ENCODE results near the gene HOXD10. TPM values are rescaled to one million over a fixed set of nuclear protein-coding genes. Genes with fewer than 3 reads are reported as not detected.
A peak's percentile ranks its signal among the peaks of the same experiment; 100 is the strongest.

HOXD10 gene
- total and polyA plus RNA-seq, 5 donors from 2014 or later, result not detected

- peak in 1 of 2 donors; percentile 23 for ATAC-seq (ENCODE audit: low read depth in 2 of 2)
- no peaks in the 10 kb centered on the region for H3K36me3 Mint-ChIP-seq
- Histone ChIP-seq H3K9me3 (ENCODE audit: control insufficient read depth in 2 of 2, low read length in 2 of 2) (peaks cover 6 to 16% of the 10 kb centered on the region in 2 experiments), H3K27ac (ENCODE audit: insufficient read depth, low read length, poor library complexity, severe bottlenecking) (no peak overlapping the region), H3K27me3 (ENCODE audit: control insufficient read depth, insufficient read depth, low read length) (peaks cover 64% of the 10 kb centered on the region), H3K4me1 (ENCODE audit: control insufficient read depth, insufficient read depth, low read length, poor library complexity, severe bottlenecking) (peaks cover 39% of the 10 kb centered on the region), H3K36me3 (ENCODE audit: control insufficient read depth, insufficient read depth, low read length) (no peaks in the 10 kb centered on the region), H3K4me3 (ENCODE audit: low read depth, low read length) (peak overlapping the region; percentile 30)
- peak overlapping the region in 1 of 3 donors; percentile 18 for H3K27ac Mint-ChIP-seq
- peaks cover 11 to 43% (median 25%) of the 10 kb centered on the region in 4 donors for H3K4me1 Mint-ChIP-seq
- H3K27me3 Mint-ChIP-seq, result peaks cover 88% of the 10 kb centered on the region
- peak overlapping the region; percentile 69 to 84 (median 75) for H3K4me3 Mint-ChIP-seq
- H3K9me3 Mint-ChIP-seq, result peaks cover 0 to 23% (median 2%) of the 10 kb centered on the region in 7 donors
- peak in 1 of 3 donors; percentile 10 for DNase-seq
Observed at GRCh38 chr2:176130147-176130956, 13.8 kb downstream of the HOXD10 start.

- Mint-ChIP-seq H3K36me3 (no peaks in the 10 kb centered on the region), H3K27ac (peak overlapping the region in 2 of 3 donors; percentile 18 to 83), H3K4me1 (peaks cover 11 to 52% (median 29%) of the 10 kb centered on the region in 4 donors), H3K27me3 (peaks cover 88% of the 10 kb centered on the region), H3K9me3 (peaks cover 0 to 21% (median 2%) of the 10 kb centered on the region in 7 donors), H3K4me3 (peak overlapping the region; percentile 69 to 84 (median 75))
- Histone ChIP-seq H3K27ac (ENCODE audit: insufficient read depth, low read length, poor library complexity, severe bottlenecking) (no peak overlapping the region), H3K9me3 (ENCODE audit: control insufficient read depth in 2 of 2, low read length in 2 of 2) (peaks cover 6 to 21% of the 10 kb centered on the region in 2 experiments), H3K4me3 (ENCODE audit: low read depth, low read length) (peak overlapping the region; percentile 30), H3K27me3 (ENCODE audit: control insufficient read depth, insufficient read depth, low read length) (peaks cover 64% of the 10 kb centered on the region), H3K4me1 (ENCODE audit: control insufficient read depth, insufficient read depth, low read length, poor library complexity, severe bottlenecking) (peaks cover 44% of the 10 kb centered on the region), H3K36me3 (ENCODE audit: control insufficient read depth, insufficient read depth, low read length) (no peaks in the 10 kb centered on the region)
- DNase-seq (no peak), ATAC-seq (ENCODE audit: low read depth in 2 of 2) (no peak)
Observed at GRCh38 chr2:176130957-176131847, 14.6 kb downstream of the HOXD10 start.

- Mint-ChIP-seq H3K4me3 (peak overlapping the region in 3 of 4 donors; percentile 69 to 89 (median 83)), H3K36me3 (no peaks in the 10 kb centered on the region), H3K4me1 (peaks cover 10 to 54% (median 28%) of the 10 kb centered on the region in 4 donors), H3K27me3 (peaks cover 85% of the 10 kb centered on the region), H3K9me3 (peaks cover 0 to 22% (median 2%) of the 10 kb centered on the region in 7 donors), H3K27ac (peak overlapping the region in 1 of 3 donors; percentile 23)
- DNase-seq (no peak), ATAC-seq (ENCODE audit: low read depth in 2 of 2) (no peak)
- Histone ChIP-seq H3K9me3 (ENCODE audit: control insufficient read depth in 2 of 2, low read length in 2 of 2) (peaks cover 6 to 21% of the 10 kb centered on the region in 2 experiments), H3K36me3 (ENCODE audit: control insufficient read depth, insufficient read depth, low read length) (no peaks in the 10 kb centered on the region), H3K27me3 (ENCODE audit: control insufficient read depth, insufficient read depth, low read length) (peaks cover 59% of the 10 kb centered on the region), H3K4me3 (ENCODE audit: low read depth, low read length) (peak overlapping the region; percentile 60), H3K4me1 (ENCODE audit: control insufficient read depth, insufficient read depth, low read length, poor library complexity, severe bottlenecking) (peaks cover 50% of the 10 kb centered on the region), H3K27ac (ENCODE audit: insufficient read depth, low read length, poor library complexity, severe bottlenecking) (no peak overlapping the region)
Observed at GRCh38 chr2:176131848-176132158, 15.2 kb downstream of the HOXD10 start.

- Mint-ChIP-seq H3K27ac (peak overlapping the region in 2 of 3 donors; percentile 14 to 23), H3K9me3 (peaks cover 0 to 25% (median 2%) of the 10 kb centered on the region in 7 donors), H3K4me3 (peak overlapping the region; percentile 55 to 89 (median 85)), H3K36me3 (no peaks in the 10 kb centered on the region), H3K4me1 (peaks cover 5 to 59% (median 28%) of the 10 kb centered on the region in 4 donors), H3K27me3 (peaks cover 85% of the 10 kb centered on the region)
- peaks cover 6 to 21% of the 10 kb centered on the region in 2 experiments for H3K9me3 ChIP-seq (ENCODE audit: control insufficient read depth in 2 of 2, low read length in 2 of 2)
- H3K27ac ChIP-seq (ENCODE audit: insufficient read depth, low read length, poor library complexity, severe bottlenecking), result no peak overlapping the region
- ATAC-seq (ENCODE audit: low read depth in 2 of 2) (no peak), DNase-seq (peak in 1 of 3 donors; percentile 39)
- H3K36me3 ChIP-seq (ENCODE audit: control insufficient read depth, insufficient read depth, low read length), result no peaks in the 10 kb centered on the region
- H3K4me1 ChIP-seq (ENCODE audit: control insufficient read depth, insufficient read depth, low read length, poor library complexity, severe bottlenecking), result peaks cover 55% of the 10 kb centered on the region
- peak overlapping the region; percentile 60 for H3K4me3 ChIP-seq (ENCODE audit: low read depth, low read length)
- peaks cover 59% of the 10 kb centered on the region for H3K27me3 ChIP-seq (ENCODE audit: control insufficient read depth, insufficient read depth, low read length)
Observed at GRCh38 chr2:176132205-176133171, 15.9 kb downstream of the HOXD10 start.

GRCh38 chr2:176133389-176133788, 16.8 kb downstream of the HOXD10 start:
- Mint-ChIP-seq H3K27me3 (peaks cover 85% of the 10 kb centered on the region), H3K36me3 (peaks cover 3% of the 10 kb centered on the region), H3K27ac (no peak overlapping the region), H3K9me3 (peaks cover 0 to 29% (median 2%) of the 10 kb centered on the region in 7 donors), H3K4me3 (peak overlapping the region in 1 of 4 donors; percentile 55), H3K4me1 (peaks cover 5 to 50% (median 24%) of the 10 kb centered on the region in 4 donors)
- DNase-seq (no peak), ATAC-seq (ENCODE audit: low read depth in 2 of 2) (no peak)
- peaks cover 61% of the 10 kb centered on the region for H3K27me3 ChIP-seq (ENCODE audit: control insufficient read depth, insufficient read depth, low read length)
- no peak overlapping the region for H3K4me3 ChIP-seq (ENCODE audit: low read depth, low read length)
- H3K36me3 ChIP-seq (ENCODE audit: control insufficient read depth, insufficient read depth, low read length), result no peaks in the 10 kb centered on the region
- H3K4me1 ChIP-seq (ENCODE audit: control insufficient read depth, insufficient read depth, low read length, poor library complexity, severe bottlenecking), result peaks cover 55% of the 10 kb centered on the region
- H3K9me3 ChIP-seq (ENCODE audit: control insufficient read depth in 2 of 2, low read length in 2 of 2), result peaks cover 9 to 21% of the 10 kb centered on the region in 2 experiments
- no peak overlapping the region for H3K27ac ChIP-seq (ENCODE audit: insufficient read depth, low read length, poor library complexity, severe bottlenecking)

- Histone ChIP-seq H3K9me3 (ENCODE audit: control insufficient read depth in 2 of 2, low read length in 2 of 2) (peaks cover 9 to 24% of the 10 kb centered on the region in 2 experiments), H3K36me3 (ENCODE audit: control insufficient read depth, insufficient read depth, low read length) (no peaks in the 10 kb centered on the region), H3K4me3 (ENCODE audit: low read depth, low read length) (no peak overlapping the region), H3K4me1 (ENCODE audit: control insufficient read depth, insufficient read depth, low read length, poor library complexity, severe bottlenecking) (peaks cover 49% of the 10 kb centered on the region), H3K27ac (ENCODE audit: insufficient read depth, low read length, poor library complexity, severe bottlenecking) (no peak overlapping the region), H3K27me3 (ENCODE audit: control insufficient read depth, insufficient read depth, low read length) (peaks cover 64% of the 10 kb centered on the region)
- H3K4me1 Mint-ChIP-seq, result peaks cover 5 to 50% (median 23%) of the 10 kb centered on the region in 4 donors
- H3K9me3 Mint-ChIP-seq, result peaks cover 0 to 32% (median 4%) of the 10 kb centered on the region in 7 donors
- H3K27ac Mint-ChIP-seq, result no peak overlapping the region
- ATAC-seq (ENCODE audit: low read depth in 2 of 2) (no peak), DNase-seq (no peak)
- peak overlapping the region in 1 of 4 donors; percentile 0 for H3K4me3 Mint-ChIP-seq
- H3K36me3 Mint-ChIP-seq, result peaks cover 4% of the 10 kb centered on the region
- H3K27me3 Mint-ChIP-seq, result peaks cover 85% of the 10 kb centered on the region
Observed at GRCh38 chr2:176134035-176134434, 17.5 kb downstream of the HOXD10 start.

All from CD4-positive, CD25-positive, alpha-beta regulatory T cell (primary cell).